IMR-90 (cell line): ENCODE data around the gene UGT1A3. TPM values are rescaled to one million over a fixed set of nuclear protein-coding genes. Genes with fewer than 3 reads are reported as not detected.

Experiments
- ATAC-seq: fragments of 200-7000 bp; cut with Tn5 transposase; 2 replicates; pipeline ENCODE4 v1.9.1; 2020; ENCODE audit warnings: low read depth, mild to moderate bottlenecking, moderate library complexity
- BruUV-seq: library from RNA; stranded (reverse); fragments of 400-500 nt; replicated peaks from 2 replicates; lab custom pipeline; 2021; lab: Mats Ljungman, UMichigan
- CTCF ChIA-PET: fragments of 300-600 bp; formaldehyde crosslinking; extraction: SDS; loops from one replicate; lab custom pipeline; 2021; ENCODE audit warnings: antibody characterized with exemption; lab: Yijun Ruan, JAX
- POLR2A ChIA-PET: fragments of 300-600 bp; sonication (Branson Sonifier 250); formaldehyde crosslinking; loops from one replicate; lab custom pipeline; 2022; ENCODE audit warnings: antibody characterized with exemption; ENCODE audit not compliant: unreplicated experiment; lab: Charles Lee
- DNase-seq: peaks from one replicate; pipeline ENCODE4 v3.0.0; 2013
- H2AFZ ChIP-seq: replicated peaks from 2 replicates; pipeline ENCODE3; 2013; ENCODE audit warnings: low read length, mild to moderate bottlenecking; ENCODE audit not compliant: poor library complexity
- H2AK5ac ChIP-seq: 2 replicates; pipeline ENCODE4 v1.6.1; 2013; ENCODE audit warnings: low read depth, low read length, inconsistent platforms
- H2AK9ac ChIP-seq: replicated peaks from 2 replicates; pipeline ENCODE3; 2013; ENCODE audit warnings: mild to moderate bottlenecking, low read depth, low read length, moderate library complexity; ENCODE audit not compliant: poor library complexity
- H2BK120ac ChIP-seq: 2 replicates; pipeline ENCODE4 v1.6.1; 2013; ENCODE audit warnings: low read depth, low read length, inconsistent platforms
- H2BK15ac ChIP-seq: 3 replicates; pipeline ENCODE4 v1.6.1; 2013; ENCODE audit warnings: low read depth, low read length, inconsistent platforms
- H2BK20ac ChIP-seq: 2 replicates; pipeline ENCODE4 v1.6.1; 2013; ENCODE audit warnings: low read depth, mild to moderate bottlenecking, inconsistent platforms, low read length, moderate library complexity
- H2BK5ac ChIP-seq: 2 replicates; pipeline ENCODE4 v1.6.1; 2013; ENCODE audit warnings: mild to moderate bottlenecking, low read depth, low read length, inconsistent platforms; ENCODE audit not compliant: poor library complexity, severe bottlenecking
- H3K14ac ChIP-seq: replicated peaks from 2 replicates; pipeline ENCODE4 v1.6.1; 2013; ENCODE audit warnings: low read depth, low read length, inconsistent platforms
- H3K18ac ChIP-seq: 2 replicates; pipeline ENCODE4 v1.6.1; 2013; ENCODE audit warnings: low read depth, low read length, control low read depth
- H3K23ac ChIP-seq: 2 replicates; pipeline ENCODE4 v1.6.1; 2013; ENCODE audit warnings: low read depth, low read length, inconsistent platforms
- H3K27ac ChIP-seq: 2 replicates; pipeline ENCODE4 v1.5.1; 2013; ENCODE audit warnings: mild to moderate bottlenecking, control low read depth, low read length; ENCODE audit not compliant: insufficient read depth
- H3K27me3 ChIP-seq: 2 replicates; pipeline ENCODE4 v1.6.1; 2013; ENCODE audit warnings: low read length; ENCODE audit not compliant: control insufficient read depth, insufficient read depth
- H3K36me3 ChIP-seq: 2 replicates; pipeline ENCODE4 v1.6.1; 2013; ENCODE audit warnings: low read length, mixed read lengths; ENCODE audit not compliant: control insufficient read depth, insufficient read depth
- H3K4ac ChIP-seq: 2 replicates; pipeline ENCODE4 v1.6.1; 2013; ENCODE audit warnings: low read depth, low read length, inconsistent platforms
- H3K4me1 ChIP-seq: 2 replicates; pipeline ENCODE4 v1.6.1; 2013; ENCODE audit warnings: low read length, mixed read lengths; ENCODE audit not compliant: control insufficient read depth, insufficient read depth
- H3K4me2 ChIP-seq: 2 replicates; pipeline ENCODE4 v1.6.1; 2013; ENCODE audit warnings: low read depth, mild to moderate bottlenecking, control low read depth, low read length, moderate library complexity
- H3K4me3 ChIP-seq: 2 replicates; pipeline ENCODE4 v1.5.1; 2013; ENCODE audit warnings: low read depth, mild to moderate bottlenecking, control low read depth, low read length, moderate library complexity; ENCODE audit not compliant: insufficient read depth
- H3K56ac ChIP-seq: 2 replicates; pipeline ENCODE4 v1.6.1; 2013; ENCODE audit warnings: low read length, inconsistent platforms; ENCODE audit not compliant: insufficient read depth; ENCODE audit errors: extremely low read depth
- H3K79me1 ChIP-seq, 2 experiments: 2 replicates each; pipeline ENCODE4 v1.6.1; 2013; ENCODE audit warnings: low read length in 2 of 2, inconsistent platforms in 1 of 2, low read depth in 1 of 2
- H3K9ac ChIP-seq: 2 replicates; pipeline ENCODE4 v1.6.1; 2013; ENCODE audit warnings: low read depth, low read length, control low read depth
- H3K9me1 ChIP-seq: 2 replicates; pipeline ENCODE4 v1.6.1; 2013; ENCODE audit warnings: low read length, inconsistent platforms; ENCODE audit not compliant: insufficient read depth
- H3K9me3 ChIP-seq: 2 replicates; pipeline ENCODE4 v1.6.1; 2013; ENCODE audit warnings: low read length; ENCODE audit not compliant: control insufficient read depth, insufficient read depth
- H4K20me1 ChIP-seq: 2 replicates; pipeline ENCODE4 v1.6.1; 2013; ENCODE audit warnings: low read length, inconsistent platforms; ENCODE audit not compliant: insufficient read depth
- H4K5ac ChIP-seq: 2 replicates; pipeline ENCODE4 v1.6.1; 2013; ENCODE audit warnings: mild to moderate bottlenecking, low read depth, low read length, control low read depth
- H4K8ac ChIP-seq, 2 experiments: 2 replicates each; pipeline ENCODE4 v1.6.1; 2013; ENCODE audit warnings: low read depth in 2 of 2, low read length in 2 of 2, control low read depth in 1 of 2, inconsistent platforms in 1 of 2
- H4K91ac ChIP-seq: 2 replicates; pipeline ENCODE4 v1.6.1; 2013; ENCODE audit warnings: low read depth, low read length, inconsistent platforms; ENCODE audit not compliant: insufficient read depth
- CEBPB ChIP-seq: IDR thresholded peaks from 2 replicates; pipeline ENCODE4 v1.6.1; 2012; ENCODE audit warnings: low read depth, low read length, improper control_type of control experiment
- ELK1 ChIP-seq: fragments of 150-350 bp; IDR thresholded peaks from 2 replicates; pipeline ENCODE4 v1.6.1; 2016; ENCODE audit warnings: low read depth, mild to moderate bottlenecking, low read length, moderate library complexity, borderline replicate concordance
- NFE2L2 ChIP-seq: fragments of 150-350 bp; IDR thresholded peaks from 2 replicates; pipeline ENCODE4 v1.6.1; 2016; ENCODE audit warnings: low read depth, mild to moderate bottlenecking, low read length
- RCOR1 ChIP-seq: IDR thresholded peaks from 2 replicates; pipeline ENCODE4 v1.6.1; 2012; ENCODE audit warnings: mild to moderate bottlenecking, low read length, improper control_type of control experiment; ENCODE audit not compliant: insufficient replicate concordance
- RFX5 ChIP-seq: IDR thresholded peaks from 2 replicates; pipeline ENCODE4 v1.8.0; 2012; ENCODE audit warnings: low read depth, mild to moderate bottlenecking, low read length, moderate library complexity
- SMC3 ChIP-seq: fragments of 150-350 bp; IDR thresholded peaks from 2 replicates; pipeline ENCODE4 v1.6.1; 2016; ENCODE audit warnings: low read depth, mild to moderate bottlenecking, antibody characterized with exemption, low read length, moderate library complexity
- WGBS, 2 experiments: methylation state at CpG; one replicate each; pipeline versions ENCODE4 v1.1.5 to v1.1.7; 2013; ENCODE audit warnings: missing lambda C conversion rate in 2 of 2; ENCODE audit not compliant: insufficient read length in 1 of 2; ENCODE audit errors: extremely low coverage in 2 of 2; 5-methylcytosine and 5-hydroxymethylcytosine counted together
- dilution Hi-C: fragments of 300-500 bp; cut with HindIII; formaldehyde crosslinking; loops from one replicate; pipeline ENCODE4 v1.14.3; 2018; ENCODE audit warnings: low sequenced_read_pairs; ENCODE audit not compliant: unreplicated experiment
- in situ Hi-C: fragments of 300-500 bp; cut with MboI; formaldehyde crosslinking; loops from 3 replicates; pipeline ENCODE4 v1.14.3; 2019; ENCODE audit warnings: low sequenced_read_pairs, inconsistent platforms, mixed read lengths
- intact Hi-C: fragments of 100-400 bp; cut with micrococcal nuclease; formaldehyde crosslinking; loops from 2 replicates; pipeline ENCODE4 v1.10.0; 2022
- polyA plus RNA-seq, 3 experiments: library from polyadenylated mRNA; depleted of rRNA; stranded (reverse); fragments of >200 nt; gene quantifications; 2 replicates each; pipeline ENCODE4 v1.2.3, GENCODE V29; 2012; ENCODE audit warnings: low replicate concordance in 1 of 3
- total RNA-seq: library from RNA; depleted of rRNA; stranded (reverse); fragments of >200 nt; gene quantifications from 2 replicates; pipeline ENCODE4 v1.2.3, GENCODE V29; 2012

Gene UGT1A3
- total and polyA plus RNA-seq, 2 of the 4 experiments (the other 2 are of a cell fraction) = not detected

GRCh38 chr2:233681521-233682099 lies 47.2 kb upstream of the UGT1A3 start, which contains the start of gene UGT1A7:
Gene UGT1A7 (plus strand): TSS chr2:233681901. CDS start chr2:233681938, 37 bp downstream.
- no peaks in the 10 kb centered on the region for H3K36me3 ChIP-seq
- CTCF ChIA-PET = interaction anchor here (0.6 kb wide), 1 partner anchor 28 kb away, joined by 3 read pairs; no protein-coding TSS in a partner anchor
- no peak for DNase-seq

More at GRCh38 chr2:233681521-233682099, 47.2 kb upstream of the UGT1A3 start, which contains the start of gene UGT1A7:
- H3K4me2 ChIP-seq = no peak within 1 kb of the TSS
- no CpG with 5 or more reads among the region's 5 CpGs for WGBS, 2 experiments
- no peak within 1 kb of the TSS for H3K56ac ChIP-seq
- H3K18ac ChIP-seq = no peak within 1 kb of the TSS
- no peaks in the 10 kb centered on the region for H3K4me1 ChIP-seq
- no peaks in the 10 kb centered on the region for H3K9me3 ChIP-seq
- H2AK9ac ChIP-seq = no peak within 1 kb of the TSS
- POLR2A ChIA-PET = no interaction called here
- H3K27me3 ChIP-seq = peaks cover 2% of the 10 kb centered on the region
- H4K20me1 ChIP-seq = no peaks in the 10 kb centered on the region
- H3K14ac ChIP-seq = no peak within 1 kb of the TSS
- no peak within 1 kb of the TSS for H3K23ac ChIP-seq
- no TSS peak for BruUV-seq
- H2BK5ac ChIP-seq = no peak within 1 kb of the TSS
- H3K4me3 ChIP-seq = no peak within 1 kb of the TSS
- dilution Hi-C loops (no loop called here), intact Hi-C loops (loop anchor here (1.0 kb wide), 1 partner anchor 16 kb away; no protein-coding TSS in a partner anchor), in situ Hi-C loops (no loop called here)
- H3K79me1 ChIP-seq = no peaks in the 10 kb centered on the region
- no peak within 1 kb of the TSS for H2AK5ac ChIP-seq
- no peak within 1 kb of the TSS for H2BK20ac ChIP-seq
- no peak within 1 kb of the TSS for H2BK15ac ChIP-seq
- H4K5ac ChIP-seq = no peak within 1 kb of the TSS
- H3K4ac ChIP-seq = no peak within 1 kb of the TSS
- H2AFZ ChIP-seq = no peak within 1 kb of the TSS
- no peak within 1 kb of the TSS for H2BK120ac ChIP-seq
- H3K27ac ChIP-seq = no peak within 1 kb of the TSS
- TF ChIP-seq SMC3 (no peak), NFE2L2 (no peak), CEBPB (no peak), RFX5 (no peak), RCOR1 (no peak), ELK1 (no peak)
- no peaks in the 10 kb centered on the region for H3K9me1 ChIP-seq
- H4K8ac ChIP-seq = no peak within 1 kb of the TSS
- no peak within 1 kb of the TSS for H4K91ac ChIP-seq
- ATAC-seq = no peak
- H3K9ac ChIP-seq = no peak within 1 kb of the TSS
